Umbilical cord (tissue), 2 donors: ENCODE measurements around the gene SLC26A6. TPM values are rescaled to one million over a fixed set of nuclear protein-coding genes. Genes with fewer than 3 reads are reported as not detected.

ENCODE experiments used
- DNase-seq: peaks from one replicate; pipeline ENCODE4 v3.0.0-alpha.2; 2015; ENCODE audit warnings: low spot score
- total RNA-seq: library from RNA; depleted of rRNA; stranded (reverse); fragments of >200 nt; gene quantifications from one replicate; pipeline ENCODE4 v1.2.3, GENCODE V29; 2014; ENCODE audit warnings: low replicate concordance; ENCODE audit not compliant: insufficient read depth

Gene SLC26A6
- total RNA-seq, 1 donor from 2014 or later: 4.8 TPM

DNA sequence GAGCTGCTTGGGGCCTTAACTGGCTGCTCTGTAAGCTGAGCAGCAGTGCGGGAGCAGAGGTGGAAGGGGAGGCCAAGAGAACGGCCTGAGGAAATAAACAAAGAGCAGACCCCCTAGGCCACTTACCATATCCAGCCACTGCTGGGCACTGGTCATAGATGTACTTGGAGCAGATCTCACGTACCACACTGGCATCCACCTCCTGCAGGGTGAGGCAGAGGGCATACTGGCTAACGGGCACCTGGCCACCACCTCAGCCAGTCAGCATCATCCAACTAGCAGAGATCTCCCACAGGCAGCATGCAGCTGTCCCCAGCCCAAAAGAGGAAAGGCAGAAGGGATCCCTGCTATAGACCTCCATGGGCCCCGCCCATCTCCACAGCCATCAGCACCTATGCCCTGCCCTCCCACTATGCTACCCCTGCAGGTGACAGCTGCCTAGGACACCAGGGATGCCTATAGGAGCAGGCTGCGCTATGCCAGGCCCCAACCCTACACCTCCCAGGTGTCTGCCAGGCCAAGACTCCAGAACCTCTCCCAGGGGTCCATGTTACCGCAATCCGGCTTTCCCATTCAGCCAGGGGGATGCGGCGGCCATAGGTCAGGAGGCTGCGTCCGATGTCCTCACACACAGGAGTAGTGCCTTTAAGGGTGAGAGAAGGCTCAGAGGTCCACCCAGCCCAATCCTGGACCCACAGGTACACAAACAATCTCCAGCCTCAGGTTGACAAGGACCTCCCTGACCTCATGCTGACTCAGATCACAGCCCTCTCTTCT is 35.6 kb downstream of the SLC26A6 start:
- no peak for DNase-seq

DNA sequence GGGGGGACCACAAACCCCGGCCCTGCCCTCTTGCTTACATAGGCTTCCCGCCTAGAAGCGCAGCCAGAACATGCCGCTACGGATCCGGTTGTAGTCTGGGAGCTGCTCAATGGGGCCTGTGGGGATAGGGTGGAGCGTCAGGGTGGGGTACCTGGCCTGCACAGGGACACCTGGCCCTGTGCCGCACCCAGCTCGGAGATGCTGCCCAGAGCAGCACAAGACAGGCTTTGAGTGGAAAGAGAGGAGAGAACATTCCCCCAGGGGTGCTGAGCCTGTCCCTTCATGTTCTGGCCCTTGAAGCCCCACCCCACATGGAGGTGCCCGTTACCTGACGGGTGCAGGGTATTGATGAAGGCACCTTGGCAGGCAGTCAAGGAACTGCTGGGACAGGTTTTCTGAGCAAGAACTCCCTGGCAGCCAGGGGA is 36.2 kb downstream of the SLC26A6 start:
- DNase-seq: peak; percentile 84

DNA sequence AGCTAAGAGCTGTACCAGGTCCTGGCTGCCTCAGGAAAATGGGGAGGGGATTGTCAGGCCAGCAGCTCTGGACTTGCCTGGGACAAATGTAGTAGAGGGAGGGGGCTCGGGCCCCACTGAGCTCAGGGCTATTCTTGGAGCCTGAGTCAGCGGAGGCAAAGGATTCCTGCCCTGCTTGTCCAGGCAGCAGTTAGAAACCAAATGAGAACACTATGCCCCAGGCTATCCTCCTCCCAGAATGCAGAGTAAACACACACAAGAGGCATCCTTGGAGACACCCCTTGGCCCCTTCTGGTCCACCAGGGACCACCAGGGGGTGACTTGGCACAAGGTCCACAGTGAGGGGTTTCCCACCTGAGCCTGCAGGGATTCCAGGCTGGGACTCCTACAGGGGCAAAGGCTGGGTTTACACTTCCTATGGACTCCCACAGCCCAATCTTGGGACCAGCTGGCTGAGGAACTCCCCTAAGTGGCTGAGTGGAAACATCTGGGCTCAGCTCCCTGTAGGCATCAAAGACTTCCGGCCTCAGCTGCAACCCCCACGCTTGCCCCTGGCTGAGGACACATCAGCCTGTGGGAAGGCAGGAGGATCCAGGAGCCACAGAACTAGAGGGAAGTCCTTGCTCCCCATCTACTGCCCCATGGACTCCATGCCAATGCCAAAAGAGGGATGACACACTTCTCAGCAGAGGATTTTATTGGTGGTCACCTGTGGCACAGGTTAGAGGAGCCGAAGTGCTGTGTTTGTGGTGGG is 36.8 kb downstream of the SLC26A6 start:
- peak; percentile 92 for DNase-seq

DNA sequence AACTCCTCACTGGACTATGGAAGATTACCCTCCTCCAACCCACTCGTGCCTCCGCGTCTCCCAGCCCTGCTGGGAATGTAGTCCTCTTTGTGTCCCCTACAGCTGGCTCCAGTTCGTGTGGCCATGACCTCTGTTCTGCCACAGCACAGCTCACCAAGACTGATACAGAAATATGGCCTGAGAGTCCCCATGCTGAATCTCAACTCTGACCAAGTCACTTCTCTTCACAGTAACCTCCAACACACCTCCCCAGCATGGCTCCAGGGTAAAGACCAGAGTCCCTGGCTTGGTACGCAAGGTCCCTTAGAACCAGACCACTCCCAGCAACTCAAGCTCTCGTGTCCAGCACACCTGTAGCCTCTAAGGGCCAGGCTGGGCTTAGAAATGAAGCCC is 37.9 kb downstream of the SLC26A6 start:
- DNase-seq: no peak

DNA sequence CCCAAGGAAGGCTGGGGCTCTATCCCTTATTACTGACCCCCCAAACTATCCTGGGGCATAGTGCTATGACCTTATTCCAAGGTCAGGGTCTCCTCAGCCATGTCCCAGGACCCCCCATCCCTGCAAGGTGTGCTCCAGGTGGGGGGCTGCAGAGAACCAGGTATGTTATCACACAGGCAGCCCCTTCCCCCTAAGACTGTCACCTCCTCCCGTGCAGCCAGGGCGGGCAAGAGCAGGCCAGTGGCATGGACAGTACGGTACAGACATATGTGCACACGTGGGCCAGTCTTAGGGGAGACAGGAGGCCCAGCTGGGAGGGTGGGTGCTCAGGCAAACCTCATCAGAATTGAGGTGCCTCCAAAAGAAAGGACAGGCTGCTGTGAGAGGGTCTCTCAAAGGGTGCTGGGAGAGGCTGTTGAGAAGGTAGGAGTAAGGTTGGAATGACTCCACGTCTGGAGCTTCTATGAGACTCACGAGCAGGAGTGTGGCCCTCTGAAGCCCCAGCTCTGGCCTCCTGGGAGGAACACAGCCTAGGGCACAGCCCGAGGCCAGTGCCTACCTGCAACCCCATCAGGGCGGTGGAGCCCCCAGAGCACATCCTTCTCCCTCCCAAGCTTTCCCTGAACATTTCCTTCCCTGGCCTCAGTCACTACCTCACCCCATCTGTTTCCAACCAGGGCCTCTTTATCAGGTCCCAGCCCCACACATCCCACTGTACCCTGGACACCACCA is 38.4 kb downstream of the SLC26A6 start:
- DNase-seq: no peak

DNA sequence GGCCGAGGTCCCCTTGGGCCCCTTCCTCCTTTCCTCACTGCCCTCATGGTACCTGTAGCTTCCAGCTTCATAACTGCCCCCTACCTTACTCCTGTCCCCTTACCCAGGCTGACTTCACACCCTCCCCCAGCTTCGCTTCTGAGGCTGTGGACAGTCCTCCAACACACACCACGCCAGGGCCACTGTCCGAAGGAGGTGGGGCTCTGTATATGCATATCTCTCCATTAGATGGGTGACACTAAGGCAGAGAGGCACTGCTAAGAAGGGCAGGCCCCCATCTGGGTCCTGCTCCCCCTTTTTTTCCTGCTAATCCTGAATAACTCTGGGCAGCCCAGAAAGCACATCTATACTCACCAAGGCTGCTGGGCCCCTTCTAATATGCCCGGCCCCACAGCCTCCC is 39.1 kb downstream of the SLC26A6 start:
- DNase-seq: no peak

DNA sequence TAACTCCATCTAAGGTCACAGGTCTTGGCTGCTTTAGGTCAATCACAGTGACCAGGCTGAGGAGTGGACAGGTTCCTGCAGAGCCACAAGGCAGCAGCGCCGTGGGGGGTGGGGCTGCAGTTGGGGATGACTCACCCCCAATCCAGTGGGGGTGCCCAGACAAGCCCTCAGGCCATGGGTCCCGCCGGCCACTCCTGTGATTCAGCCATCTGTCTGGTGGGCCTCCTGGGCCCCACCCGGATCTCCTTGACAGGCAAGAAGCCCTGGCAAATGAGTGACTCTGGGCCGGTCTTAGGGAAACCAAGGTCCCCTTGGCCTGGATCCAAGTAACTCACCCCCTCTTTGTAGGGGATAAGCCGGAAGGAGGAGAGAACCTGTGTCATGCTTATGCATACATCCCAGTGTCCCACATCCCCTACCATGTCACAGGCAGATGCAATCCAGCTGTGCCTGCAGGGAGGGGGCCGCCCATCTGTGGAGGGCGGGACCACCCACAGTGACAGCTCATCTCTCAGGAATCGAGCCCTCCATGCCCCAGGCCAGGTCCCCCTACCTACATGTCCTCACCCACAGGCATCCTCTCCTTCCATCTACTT is 39.6 kb downstream of the SLC26A6 start:
- peak; percentile 74 for DNase-seq

DNA sequence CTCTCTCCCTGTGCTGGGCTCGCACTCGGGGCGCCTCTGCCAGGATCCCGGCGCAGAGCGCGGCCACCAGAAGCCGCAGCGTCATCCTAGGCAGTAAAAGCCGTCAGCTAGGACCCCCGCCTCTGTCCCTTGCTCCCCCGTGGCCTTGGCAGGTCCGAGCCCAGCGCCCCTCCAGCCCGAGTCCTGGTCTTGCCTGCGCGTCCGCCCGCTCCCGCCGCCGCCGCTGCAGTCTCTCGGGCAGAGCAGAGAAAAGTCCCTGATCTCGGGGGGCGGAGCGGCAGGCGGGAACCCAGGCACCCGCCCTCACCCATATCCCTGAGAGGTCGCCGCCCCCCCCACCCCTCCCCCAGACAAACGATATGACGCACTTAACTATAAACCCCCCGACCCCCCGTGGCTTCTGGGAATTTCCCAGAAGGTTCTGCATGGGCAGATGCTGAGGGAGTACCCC is 40.2 kb downstream of the SLC26A6 start, which contains the start of gene COL7A1:
Gene COL7A1, minus strand, starts transcription at position 255 of the 451 bp plus-strand sequence. Its CDS starts 170 bp downstream, at position 85.
- peak; percentile 56 for DNase-seq

DNA sequence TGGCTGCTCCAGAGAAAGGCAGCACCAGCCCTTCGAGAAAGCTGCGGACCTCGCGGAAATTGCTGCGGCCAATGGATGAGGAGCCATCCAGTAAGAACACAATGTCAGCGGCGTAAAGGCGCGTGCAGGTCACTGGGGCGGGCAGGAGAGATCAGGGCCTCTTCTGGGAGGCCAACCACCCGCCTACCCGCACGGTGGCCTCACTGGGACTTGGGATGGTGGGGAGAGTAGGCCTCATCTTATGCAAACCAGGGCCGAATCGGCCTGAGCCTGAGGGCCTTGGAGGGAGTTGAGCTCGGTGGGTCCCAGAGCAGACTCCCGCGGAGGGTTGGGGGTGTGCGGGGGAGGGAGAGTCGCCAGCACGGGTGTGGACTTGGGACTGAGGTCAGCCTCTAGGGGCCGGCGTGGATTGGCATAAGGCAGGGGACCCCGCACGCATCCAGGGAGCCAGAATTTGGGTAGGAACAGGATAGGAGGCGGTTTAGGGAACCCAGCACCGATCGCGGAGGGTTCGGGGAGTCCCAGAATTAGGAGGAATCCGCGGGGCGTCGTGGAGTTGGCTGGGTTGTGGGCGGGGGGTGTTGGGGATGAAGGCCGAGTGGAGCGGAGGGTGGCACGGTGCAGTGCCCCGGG is 40.7 kb downstream of the SLC26A6 start:
- DNase-seq: peak; percentile 24

DNA sequence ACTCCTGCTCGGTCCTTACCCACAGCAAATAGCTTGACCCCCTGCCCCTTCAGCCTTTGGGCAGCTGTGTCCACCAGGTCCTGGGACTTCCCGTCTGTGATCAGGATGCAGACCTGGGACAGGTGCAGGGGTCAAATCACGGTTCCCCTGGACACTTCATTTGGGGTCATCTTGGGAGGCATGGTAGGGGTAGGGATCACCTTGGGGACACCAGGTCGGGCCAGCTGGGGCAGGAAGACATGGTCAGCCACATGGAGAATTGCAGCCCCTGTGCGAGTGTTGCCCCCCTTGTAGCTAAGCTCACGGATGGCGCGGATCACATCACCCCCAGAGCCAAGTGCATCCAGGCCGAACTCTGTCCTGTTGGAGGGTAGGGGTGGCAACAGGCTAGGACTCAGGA is 41.9 kb downstream of the SLC26A6 start:
- DNase-seq: no peak

DNA sequence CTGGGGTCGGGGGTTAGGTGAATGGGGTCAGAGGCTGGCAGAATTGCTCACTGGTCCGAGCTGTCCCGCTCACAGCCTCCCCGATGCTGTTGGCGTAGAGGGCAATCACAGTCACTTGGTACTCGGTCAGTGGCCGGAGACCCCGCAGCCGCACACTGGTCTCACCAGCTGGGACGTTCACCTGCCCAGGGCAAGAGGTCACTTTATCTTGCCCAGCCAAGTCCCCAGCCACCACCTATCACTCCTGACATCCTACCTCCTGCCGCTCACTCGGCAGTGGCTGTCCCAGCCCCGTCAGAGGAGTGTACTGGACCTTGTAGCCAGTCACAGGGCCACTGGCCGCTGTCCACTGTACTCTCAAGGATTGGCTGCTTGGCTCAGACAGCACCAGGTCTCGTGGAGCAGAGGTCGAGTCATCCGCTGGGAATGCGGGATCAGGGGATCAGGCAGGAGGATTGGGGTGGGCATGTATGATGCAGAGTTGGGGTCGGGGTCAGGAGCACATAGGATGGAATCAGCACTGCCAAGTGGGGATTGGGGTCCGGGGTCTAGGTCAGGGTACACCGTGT is 42.7 kb downstream of the SLC26A6 start:
- DNase-seq: no peak

DNA sequence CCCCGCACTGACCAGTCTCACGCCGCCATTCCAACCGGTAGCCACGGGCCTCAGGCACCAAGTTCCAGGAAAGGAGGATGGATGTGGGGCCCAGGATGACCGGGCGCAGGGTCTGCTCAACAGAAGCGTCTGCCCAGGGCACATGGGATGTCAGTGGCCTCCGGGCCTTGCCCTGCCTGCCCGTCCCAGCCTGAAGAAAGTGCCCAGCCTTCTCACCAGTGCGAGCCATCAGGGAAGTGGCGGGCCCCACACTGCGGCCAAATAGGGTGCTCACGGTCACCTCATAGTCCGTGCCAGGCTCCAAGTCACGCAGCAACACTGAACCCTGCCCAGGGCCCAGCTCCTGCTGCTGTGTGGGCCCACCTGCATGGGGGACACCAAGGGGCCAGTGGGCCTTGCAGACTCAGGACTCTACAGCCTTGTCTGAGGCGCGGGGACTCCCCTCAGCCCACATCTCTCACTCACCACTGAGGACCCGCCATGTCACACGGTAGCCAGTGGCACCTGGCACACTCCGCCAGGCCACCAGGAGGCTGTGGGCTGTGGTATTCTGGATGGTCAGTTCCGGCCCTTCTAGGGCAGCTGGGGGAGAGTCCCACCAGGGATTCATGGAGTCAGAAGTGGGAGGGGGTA is 43.3 kb downstream of the SLC26A6 start:
- no peak for DNase-seq

DNA sequence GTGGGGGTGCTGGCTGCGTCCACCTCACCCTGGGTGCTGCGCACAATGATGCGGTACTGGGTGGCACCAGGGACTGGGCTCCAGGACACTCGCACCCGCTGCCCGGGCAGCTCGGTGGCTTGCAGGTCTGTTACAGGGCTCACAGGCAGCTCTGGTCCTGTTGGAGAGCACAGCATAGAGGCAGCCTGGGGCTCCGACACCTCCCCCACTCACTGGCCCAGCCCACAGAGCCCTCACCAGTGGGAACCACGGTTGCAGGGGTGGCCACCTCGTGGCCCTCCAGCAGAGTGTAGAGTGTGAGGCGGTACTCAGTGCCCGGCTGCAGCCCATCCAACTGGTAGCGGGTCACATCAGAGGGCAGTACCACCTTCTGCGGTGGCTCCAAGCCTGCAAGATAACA is 43.8 kb downstream of the SLC26A6 start:
- no peak for DNase-seq

DNA sequence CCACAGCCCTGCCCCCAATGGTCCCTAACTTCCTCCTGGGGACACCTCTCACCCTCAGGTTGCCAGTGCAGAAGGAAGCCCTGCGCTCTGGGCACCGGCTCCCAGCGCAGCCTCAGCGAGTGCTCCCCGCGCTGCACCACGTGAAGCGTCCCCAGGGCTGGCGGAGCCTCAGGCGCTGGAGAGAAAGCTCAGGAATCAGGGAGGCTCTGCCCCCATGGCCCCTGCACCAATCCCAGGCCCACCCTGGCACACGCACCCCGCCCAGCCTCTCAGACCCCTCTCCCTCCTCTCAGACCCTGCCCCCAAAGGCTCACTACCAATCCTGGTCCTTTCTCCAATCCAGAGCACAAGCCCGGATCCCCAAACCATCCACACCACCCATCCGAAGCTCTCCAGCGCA is 47.0 kb downstream of the SLC26A6 start:
- DNase-seq: no peak

DNA sequence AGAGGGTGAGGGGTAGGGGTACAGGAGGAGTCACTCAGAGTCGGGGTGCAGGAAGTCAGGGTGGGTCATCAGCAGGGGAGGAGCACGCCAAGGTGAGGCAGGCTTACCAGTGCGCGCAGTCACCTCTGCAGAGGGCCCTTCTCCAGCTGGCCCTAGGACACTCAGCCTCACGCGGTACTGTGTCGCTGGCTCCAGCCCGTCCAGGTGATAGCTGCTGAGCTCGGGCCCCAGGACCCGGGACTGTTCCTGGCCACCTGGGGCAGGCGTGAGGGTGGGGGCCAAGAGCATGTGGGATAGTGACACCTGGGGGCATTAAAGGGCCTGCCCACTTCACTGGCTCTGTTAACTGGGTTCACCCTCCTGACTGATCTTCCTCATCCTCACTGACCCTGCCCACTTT is 47.6 kb downstream of the SLC26A6 start:
- DNase-seq: no peak

DNA sequence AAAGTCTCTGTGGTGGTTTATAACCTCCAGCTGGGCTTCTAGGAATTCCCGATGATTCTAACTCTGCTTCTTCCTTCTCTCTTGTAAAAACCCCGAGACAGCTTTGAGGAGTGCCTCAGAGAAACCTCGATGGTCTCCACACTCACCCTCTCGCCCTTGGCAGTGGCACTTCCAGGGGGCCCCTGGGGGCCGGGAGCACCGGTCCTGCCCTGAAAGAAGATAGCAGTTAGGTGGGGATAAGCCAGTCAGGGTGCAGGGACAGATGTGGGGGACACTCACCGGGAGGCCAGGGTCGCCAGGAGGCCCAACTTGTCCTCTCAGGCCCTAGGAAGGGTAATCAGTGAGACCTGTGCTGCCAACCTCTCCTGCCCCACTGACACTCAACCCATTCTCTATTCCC is 49.9 kb downstream of the SLC26A6 start:
- no peak for DNase-seq

DNA sequence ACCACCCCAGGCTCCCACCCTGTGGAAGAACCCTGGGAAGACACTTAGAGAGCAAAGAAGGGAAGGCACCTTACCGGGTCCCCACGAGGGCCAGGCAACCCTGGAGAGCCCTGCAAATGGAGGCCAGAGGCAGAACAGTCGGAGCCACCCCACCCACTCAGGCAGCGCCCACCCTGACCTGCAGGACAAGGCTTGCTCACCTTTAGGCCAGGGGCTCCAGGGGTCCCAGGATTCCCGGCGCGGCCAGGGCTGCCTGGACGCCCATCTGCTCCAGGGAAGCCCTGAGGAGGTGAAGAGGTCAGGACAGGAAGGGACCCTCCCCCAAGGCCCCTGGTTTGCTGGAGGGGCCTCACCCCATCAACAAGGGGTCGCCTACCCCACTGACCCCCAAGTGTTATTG is 50.4 kb downstream of the SLC26A6 start:
- DNase-seq: no peak

DNA sequence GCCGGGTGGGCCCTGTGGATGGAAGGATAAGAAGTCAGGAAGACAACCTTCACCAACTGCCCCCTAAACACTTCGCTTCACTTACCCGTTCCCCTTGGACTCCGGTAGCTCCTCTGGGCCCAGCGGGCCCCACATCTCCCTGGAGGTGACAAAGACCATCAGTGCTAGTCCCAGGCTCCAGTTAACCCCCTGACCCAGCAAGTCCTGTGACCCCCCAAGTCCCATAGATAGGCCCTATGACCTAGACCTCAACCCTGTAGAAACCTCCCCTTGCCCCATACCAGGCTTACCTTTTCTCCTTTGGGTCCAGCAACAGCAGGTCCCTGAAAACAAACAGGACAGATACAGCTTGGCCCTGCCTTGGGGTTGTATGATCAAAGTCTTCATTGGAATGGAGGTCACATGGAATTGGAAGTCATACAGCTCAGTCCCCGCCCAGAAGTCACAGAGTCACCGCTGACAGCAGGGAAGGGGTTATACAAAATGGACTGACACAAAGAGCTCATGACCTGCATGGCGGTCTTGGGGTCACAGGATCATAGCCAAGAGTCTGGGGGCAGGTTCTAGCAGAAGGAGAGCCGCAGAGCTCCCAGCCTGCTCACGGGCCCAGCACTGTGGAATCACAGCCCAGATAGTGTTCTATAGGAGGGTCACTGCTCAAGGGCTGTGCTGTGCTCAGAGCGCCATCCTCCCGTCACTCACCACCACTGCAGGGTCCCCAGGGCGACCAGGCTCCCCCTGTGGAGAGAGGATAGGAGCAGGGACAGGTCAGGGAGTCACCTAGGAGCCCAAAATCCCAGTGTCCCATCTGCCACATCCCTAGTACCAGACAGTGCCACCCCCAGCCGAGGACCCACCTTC is 53.4 kb downstream of the SLC26A6 start:
- DNase-seq: no peak

DNA sequence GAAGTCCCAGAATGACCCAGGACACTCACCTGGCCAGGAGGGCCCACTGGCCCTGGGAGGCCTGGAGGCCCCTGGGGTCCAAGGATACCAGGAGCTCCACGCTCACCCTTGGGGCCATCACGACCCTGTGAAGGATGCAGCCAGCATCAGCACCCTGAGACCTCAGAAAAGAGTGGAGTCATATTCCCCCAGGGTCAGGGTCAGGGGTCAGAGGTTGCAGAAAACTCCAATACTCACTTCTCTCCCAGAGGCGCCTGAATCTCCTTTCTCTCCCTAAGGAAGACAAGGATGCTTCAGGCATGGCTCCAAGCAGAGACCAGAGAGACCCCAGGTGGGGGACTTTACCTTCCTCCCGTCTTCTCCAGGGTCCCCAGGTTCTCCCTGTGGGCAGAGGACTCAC is 58.6 kb downstream of the SLC26A6 start:
- DNase-seq: no peak
